HG03196 (cell line): Measurements from ENCODE around the gene CWF19L1.

ENCODE experiments used
- ATAC-seq: cut with Tn5 transposase; IDR thresholded peaks from one replicate; pipeline ENCODE4 v1.9.1; 2021; ENCODE audit not compliant: unreplicated experiment

Gene CWF19L1

GRCh38 chr10:100183481-100183880, 84.0 kb downstream of the CWF19L1 start:
- no peak for ATAC-seq

GRCh38 chr10:100182908-100183307, 84.5 kb downstream of the CWF19L1 start:
- ATAC-seq = no peak
